PC-9 (cell line): ENCODE measurements around the gene TPP1. TPM values are rescaled to one million over a fixed set of nuclear protein-coding genes. Genes with fewer than 3 reads are reported as not detected.

Experiments used
- BruUV-seq: library from RNA; stranded (reverse); fragments of 400-500 nt; replicated peaks from 2 replicates; lab custom pipeline; 2021; lab: Mats Ljungman, UMichigan
- CTCF ChIA-PET: fragments of 300-600 bp; sonication (Branson Sonifier 250); formaldehyde crosslinking; loops from one replicate; lab custom pipeline; 2022; ENCODE audit warnings: antibody characterized with exemption; lab: Charles Lee
- POLR2A ChIA-PET: fragments of 300-600 bp; sonication (Branson Sonifier 250); formaldehyde crosslinking; loops from one replicate; lab custom pipeline; 2022; ENCODE audit warnings: antibody characterized with exemption; ENCODE audit not compliant: unreplicated experiment; lab: Charles Lee
- DNase-seq, 2 experiments: peaks; one replicate each; pipeline versions ENCODE4 v3.0.0 to v3.0.0-alpha.2; 2015 to 2022; ENCODE audit warnings: mixed read lengths in 1 of 2
- H2AFZ ChIP-seq: fragments of 200-600 bp; sonication (generic); 2 replicates; pipeline ENCODE4 v1.8.1; 2017; ENCODE audit warnings: antibody characterized with exemption
- H3F3A ChIP-seq: fragments of 200-600 bp; sonication (generic); 2 replicates; pipeline ENCODE4 v1.8.1; 2017; ENCODE audit warnings: antibody characterized with exemption, mild to moderate bottlenecking, low read depth; ENCODE audit not compliant: insufficient read depth
- H3K27ac ChIP-seq: fragments of 200-600 bp; sonication (generic); 2 replicates; pipeline ENCODE4 v1.6.1; 2016; ENCODE audit warnings: mixed run types
- H3K27me3 ChIP-seq: fragments of 200-600 bp; sonication (generic); 2 replicates; pipeline ENCODE4 v1.6.1; 2016; ENCODE audit warnings: low read depth, mixed run types; ENCODE audit not compliant: insufficient read depth
- H3K36me3 ChIP-seq: fragments of 200-600 bp; sonication (generic); 2 replicates; pipeline ENCODE4 v1.6.1; 2016; ENCODE audit warnings: low read depth, mixed run types
- H3K4me1 ChIP-seq: fragments of 200-600 bp; sonication (generic); replicated peaks from 2 replicates; pipeline ENCODE4 v1.6.1; 2016; ENCODE audit warnings: mixed run types; ENCODE audit not compliant: insufficient read depth
- H3K4me2 ChIP-seq: fragments of 200-600 bp; sonication (generic); 2 replicates; pipeline ENCODE4 v1.6.1; 2017; ENCODE audit warnings: mixed run types
- H3K4me3 ChIP-seq: fragments of 200-600 bp; sonication (generic); 2 replicates; pipeline ENCODE4 v1.6.1; 2016; ENCODE audit warnings: mixed run types
- H3K79me2 ChIP-seq: fragments of 200-600 bp; sonication (generic); 2 replicates; pipeline ENCODE4 v1.6.1; 2017; ENCODE audit warnings: low read depth, mixed run types
- H3K9me2 ChIP-seq: fragments of 200-600 bp; sonication (generic); 2 replicates; pipeline ENCODE4 v1.8.1; 2017; ENCODE audit warnings: mild to moderate bottlenecking; ENCODE audit not compliant: insufficient read depth
- H3K9me3 ChIP-seq: fragments of 200-600 bp; sonication (generic); 2 replicates; pipeline ENCODE4 v1.8.1; 2016; ENCODE audit warnings: low read depth; ENCODE audit not compliant: insufficient read depth
- H4K20me1 ChIP-seq: fragments of 200-600 bp; sonication (generic); 2 replicates; pipeline ENCODE4 v1.8.1; 2017; ENCODE audit not compliant: insufficient read depth
- EZH2 ChIP-seq: fragments of 200-600 bp; sonication (generic); IDR thresholded peaks from 2 replicates; pipeline ENCODE4 v1.8.0; 2017; ENCODE audit warnings: antibody characterized with exemption, low read depth
- intact Hi-C: fragments of 100-400 bp; cut with micrococcal nuclease; formaldehyde crosslinking; loops from one replicate; pipeline ENCODE4 v1.10.0; 2022; ENCODE audit not compliant: unreplicated experiment
- total RNA-seq: library from RNA; stranded (reverse); gene quantifications from 2 replicates; pipeline ENCODE4 v1.2.3, GENCODE V29; 2021
- TF ChIP-seq, protein P1 (sequence below): fragments of 200-600 bp; sonication (generic); conservative IDR thresholded peaks from 2 replicates; pipeline ENCODE4 v1.6.1; 2017; ENCODE audit warnings: mixed run types, antibody characterized with exemption, mild to moderate bottlenecking, moderate library complexity

Gene TPP1
- total RNA-seq, 1 experiment from 2014 or later: 31.4 TPM

DNA sequence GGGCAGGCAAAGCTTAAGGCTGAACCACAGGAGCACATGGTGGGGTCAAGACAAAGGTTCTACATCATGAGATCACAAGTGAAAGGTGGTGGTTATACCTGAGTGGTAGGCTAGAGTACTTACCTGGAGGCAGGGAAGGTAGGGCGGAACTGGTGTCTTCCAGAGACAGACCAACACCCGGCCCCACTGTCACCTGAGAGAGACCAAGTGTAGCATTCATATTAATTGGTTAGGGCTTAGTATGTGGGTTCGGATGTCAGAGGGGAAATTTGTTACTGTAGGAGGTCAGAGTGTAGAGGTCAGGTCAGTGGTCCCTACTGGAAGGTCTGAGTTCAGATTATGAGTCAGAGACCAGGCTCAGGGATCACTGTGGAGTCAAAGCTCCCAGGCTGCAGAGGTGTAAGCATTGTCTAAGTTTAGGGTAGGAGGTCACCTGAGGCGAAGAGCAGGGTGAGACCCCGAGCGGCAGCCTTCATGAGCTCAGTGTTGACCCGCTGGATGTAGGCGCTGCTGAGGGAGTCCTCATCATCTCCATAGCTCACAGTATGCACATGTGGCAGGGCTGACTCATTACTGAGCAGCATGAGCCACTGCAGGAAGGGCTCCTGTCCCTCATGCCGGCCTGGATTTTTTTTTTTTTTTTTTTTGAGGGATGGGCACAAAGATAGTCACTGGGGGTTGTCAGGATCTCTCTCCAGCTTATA is 3.2 kb downstream of the TPP1 start:
- no peak overlapping the region for H3K4me2 ChIP-seq
- no TSS peak for BruUV-seq
- H4K20me1 ChIP-seq: no peaks in the 10 kb centered on the region
- H2AFZ ChIP-seq: no peak overlapping the region
- no peak overlapping the region for H3K27ac ChIP-seq
- H3K79me2 ChIP-seq: peaks cover 9% of the 10 kb centered on the region
- no peak for TF ChIP-seq EZH2
- TF ChIP-seq, protein P1, sequence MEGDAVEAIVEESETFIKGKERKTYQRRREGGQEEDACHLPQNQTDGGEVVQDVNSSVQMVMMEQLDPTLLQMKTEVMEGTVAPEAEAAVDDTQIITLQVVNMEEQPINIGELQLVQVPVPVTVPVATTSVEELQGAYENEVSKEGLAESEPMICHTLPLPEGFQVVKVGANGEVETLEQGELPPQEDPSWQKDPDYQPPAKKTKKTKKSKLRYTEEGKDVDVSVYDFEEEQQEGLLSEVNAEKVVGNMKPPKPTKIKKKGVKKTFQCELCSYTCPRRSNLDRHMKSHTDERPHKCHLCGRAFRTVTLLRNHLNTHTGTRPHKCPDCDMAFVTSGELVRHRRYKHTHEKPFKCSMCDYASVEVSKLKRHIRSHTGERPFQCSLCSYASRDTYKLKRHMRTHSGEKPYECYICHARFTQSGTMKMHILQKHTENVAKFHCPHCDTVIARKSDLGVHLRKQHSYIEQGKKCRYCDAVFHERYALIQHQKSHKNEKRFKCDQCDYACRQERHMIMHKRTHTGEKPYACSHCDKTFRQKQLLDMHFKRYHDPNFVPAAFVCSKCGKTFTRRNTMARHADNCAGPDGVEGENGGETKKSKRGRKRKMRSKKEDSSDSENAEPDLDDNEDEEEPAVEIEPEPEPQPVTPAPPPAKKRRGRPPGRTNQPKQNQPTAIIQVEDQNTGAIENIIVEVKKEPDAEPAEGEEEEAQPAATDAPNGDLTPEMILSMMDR: no peak
- DNase-seq: no peak
- ChIA-PET POLR2A (no interaction called here), CTCF (no interaction called here)
- peaks cover 11% of the 10 kb centered on the region; the same call in 1 of the 2 replicates for H3K4me1 ChIP-seq
- intact Hi-C loops: no loop called here
- H3K9me2 ChIP-seq: no peaks in the 10 kb centered on the region
- peaks cover 9% of the 10 kb centered on the region; the same call in 1 of the 2 replicates for H3F3A ChIP-seq
- no peaks in the 10 kb centered on the region for H3K27me3 ChIP-seq
- H3K4me3 ChIP-seq: no peak overlapping the region
- H3K9me3 ChIP-seq: no peaks in the 10 kb centered on the region
- no peaks in the 10 kb centered on the region for H3K36me3 ChIP-seq

DNA sequence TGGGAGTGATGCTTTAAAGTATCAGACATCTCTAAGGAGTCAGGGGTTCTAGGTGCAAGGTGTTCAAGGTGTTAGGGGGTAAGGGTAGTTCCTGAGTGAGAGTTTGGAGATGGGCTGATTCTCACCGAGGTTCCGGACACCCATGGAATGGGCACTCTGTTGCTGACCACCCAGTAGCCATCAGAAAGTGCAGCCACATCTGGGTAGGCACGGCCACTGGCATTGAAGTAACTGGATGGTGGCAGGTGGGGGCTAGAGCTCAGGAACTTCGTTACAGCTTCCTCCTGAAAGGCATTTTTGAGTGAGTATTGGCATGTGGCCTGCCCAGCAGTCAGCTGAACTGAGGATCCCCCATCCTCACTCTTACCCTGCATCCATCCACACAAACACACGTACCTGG is 4.2 kb downstream of the TPP1 start:
- CTCF ChIA-PET: no interaction called here
- POLR2A ChIA-PET: no interaction called here
- no peak overlapping the region for H3K4me3 ChIP-seq
- no peak overlapping the region for H3K27ac ChIP-seq
- DNase-seq: no peak
- H3F3A ChIP-seq: peaks cover 9% of the 10 kb centered on the region; the same call in 1 of the 2 replicates
- no peaks in the 10 kb centered on the region for H3K9me3 ChIP-seq
- H3K4me2 ChIP-seq: no peak overlapping the region
- intact Hi-C loops: no loop called here
- no peaks in the 10 kb centered on the region for H3K36me3 ChIP-seq
- H3K79me2 ChIP-seq: peaks cover 13% of the 10 kb centered on the region
- H3K9me2 ChIP-seq: no peaks in the 10 kb centered on the region
- TF ChIP-seq, protein P1: no peak
- no peak for TF ChIP-seq EZH2
- H4K20me1 ChIP-seq: no peaks in the 10 kb centered on the region
- BruUV-seq: no TSS peak
- no peaks in the 10 kb centered on the region for H3K27me3 ChIP-seq
- H3K4me1 ChIP-seq: peaks cover 11% of the 10 kb centered on the region; the same call in 1 of the 2 replicates
- no peak overlapping the region for H2AFZ ChIP-seq

DNA sequence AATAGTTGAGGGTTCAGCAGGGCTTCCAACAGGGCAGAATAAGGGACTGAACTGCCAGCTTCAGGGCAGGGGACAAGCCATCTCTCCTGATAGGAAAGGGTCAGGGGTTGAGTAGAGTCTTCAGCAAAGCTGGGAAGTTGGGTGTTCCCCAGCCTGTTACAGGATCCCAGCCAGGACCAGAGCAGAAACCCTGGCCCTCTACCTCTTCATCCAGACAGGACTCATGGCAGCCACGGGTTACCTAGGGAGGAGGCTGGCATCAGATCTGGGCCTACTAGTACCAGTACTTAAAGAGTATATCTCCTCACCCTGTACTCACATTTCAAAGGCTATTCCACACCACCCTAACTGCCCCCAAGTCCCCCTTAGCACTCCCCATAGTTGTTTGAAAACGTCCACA is 4.8 kb downstream of the TPP1 start:
- H3K79me2 ChIP-seq: peaks cover 13% of the 10 kb centered on the region
- no peaks in the 10 kb centered on the region for H3K9me2 ChIP-seq
- BruUV-seq: no TSS peak
- intact Hi-C loops: no loop called here
- TF ChIP-seq, protein P1: no peak
- no peak for TF ChIP-seq EZH2
- H3K36me3 ChIP-seq: no peaks in the 10 kb centered on the region
- peaks cover 7% of the 10 kb centered on the region; the same call in 1 of the 2 replicates for H3K4me1 ChIP-seq
- ChIA-PET CTCF (no interaction called here), POLR2A (no interaction called here)
- peaks cover 9% of the 10 kb centered on the region; the same call in 1 of the 2 replicates for H3F3A ChIP-seq
- no peaks in the 10 kb centered on the region for H4K20me1 ChIP-seq
- H3K9me3 ChIP-seq: no peaks in the 10 kb centered on the region
- H2AFZ ChIP-seq: no peak overlapping the region
- no peaks in the 10 kb centered on the region for H3K27me3 ChIP-seq
- no peak overlapping the region for H3K27ac ChIP-seq
- no peak for DNase-seq
- H3K4me2 ChIP-seq: no peak overlapping the region
- no peak overlapping the region for H3K4me3 ChIP-seq
